HCT116 (cell line): ENCODE data around the gene CD9.

Experiments
- CTCF ChIP-seq, 3 experiments: fragments of 200-600 bp in 1 of 3; sonication (generic) in 1 of 3; IDR thresholded peaks in 2 of 3; conservative IDR thresholded peaks in 1 of 3; 2 replicates each; pipeline ENCODE4 v1.5.1; 2012 to 2017; ENCODE audit warnings: low read depth in 2 of 3, low read length in 2 of 3, antibody characterized with exemption in 1 of 3, borderline replicate concordance in 1 of 3, control low read depth in 1 of 3, mild to moderate bottlenecking in 1 of 3, mixed read lengths in 1 of 3, mixed run types in 1 of 3, moderate library complexity in 1 of 3; ENCODE audit not compliant: insufficient read depth in 1 of 3
- EZH2 ChIP-seq: fragments of 200-600 bp; sonication (generic); IDR thresholded peaks from 2 replicates; pipeline ENCODE4 v1.6.1; 2017; ENCODE audit warnings: antibody characterized with exemption, mixed run types
- EZH2phosphoT487 ChIP-seq: fragments of 200-600 bp; IDR thresholded peaks from 2 replicates; pipeline ENCODE4 v1.6.1; 2018; ENCODE audit warnings: antibody characterized with exemption, borderline replicate concordance
- POLR2AphosphoS5 ChIP-seq: IDR thresholded peaks from 2 replicates; pipeline ENCODE4 v1.6.1; 2011; ENCODE audit warnings: mild to moderate bottlenecking, low read depth, low read length, moderate library complexity

- no peak for TF ChIP-seq EZH2phosphoT487
- no peak for TF ChIP-seq EZH2
- no peak for TF ChIP-seq CTCF (IDR thresholded peaks at IDR 0.05 in 2 of 3, conservative IDR thresholded peaks at IDR 0.05 in 1 of 3; ENCODE audit: borderline replicate concordance in 1 of 3, insufficient read depth in 1 of 3, low read depth in 2 of 3, low read length in 2 of 3)
- TF ChIP-seq POLR2AphosphoS5: no peak
Measured at GRCh38 chr12:6192604-6193380, 7.4 kb upstream of the CD9 start.
